Measurements from ENCODE around the gene GCDH.

The GCDH gene

DNA sequence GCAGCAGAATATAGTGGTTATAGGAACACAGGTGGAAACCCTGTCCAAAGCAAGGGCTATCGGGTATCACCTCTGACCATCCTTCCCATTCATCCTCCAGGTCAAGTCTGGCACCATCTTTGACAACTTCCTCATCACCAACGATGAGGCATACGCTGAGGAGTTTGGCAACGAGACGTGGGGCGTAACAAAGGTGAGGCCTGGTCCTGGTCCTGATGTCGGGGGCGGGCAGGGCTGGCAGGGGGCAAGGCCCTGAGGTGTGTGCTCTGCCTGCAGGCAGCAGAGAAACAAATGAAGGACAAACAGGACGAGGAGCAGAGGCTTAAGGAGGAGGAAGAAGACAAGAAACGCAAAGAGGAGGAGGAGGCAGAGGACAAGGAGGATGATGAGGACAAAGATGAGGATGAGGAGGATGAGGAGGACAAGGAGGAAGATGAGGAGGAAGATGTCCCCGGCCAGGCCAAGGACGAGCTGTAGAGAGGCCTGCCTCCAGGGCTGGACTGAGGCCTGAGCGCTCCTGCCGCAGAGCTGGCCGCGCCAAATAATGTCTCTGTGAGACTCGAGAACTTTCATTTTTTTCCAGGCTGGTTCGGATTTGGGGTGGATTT is 52.6 kb downstream of the GCDH start:
- DNase-seq, result no peak

DNA sequence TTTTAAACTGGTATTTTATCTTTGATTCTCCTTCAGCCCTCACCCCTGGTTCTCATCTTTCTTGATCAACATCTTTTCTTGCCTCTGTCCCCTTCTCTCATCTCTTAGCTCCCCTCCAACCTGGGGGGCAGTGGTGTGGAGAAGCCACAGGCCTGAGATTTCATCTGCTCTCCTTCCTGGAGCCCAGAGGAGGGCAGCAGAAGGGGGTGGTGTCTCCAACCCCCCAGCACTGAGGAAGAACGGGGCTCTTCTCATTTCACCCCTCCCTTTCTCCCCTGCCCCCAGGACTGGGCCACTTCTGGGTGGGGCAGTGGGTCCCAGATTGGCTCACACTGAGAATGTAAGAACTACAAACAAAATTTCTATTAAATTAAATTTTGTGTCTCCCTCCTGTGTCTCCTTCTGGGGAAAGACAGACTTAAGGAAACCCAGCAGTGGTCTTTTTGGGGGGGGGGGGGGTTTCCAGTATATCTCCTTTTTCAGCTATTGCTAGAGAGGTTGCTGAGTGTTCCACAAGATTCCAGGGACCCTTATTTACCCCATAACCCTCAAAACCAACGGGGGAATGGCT is 53.2 kb downstream of the GCDH start:
- DNase-seq, result no peak

DNA sequence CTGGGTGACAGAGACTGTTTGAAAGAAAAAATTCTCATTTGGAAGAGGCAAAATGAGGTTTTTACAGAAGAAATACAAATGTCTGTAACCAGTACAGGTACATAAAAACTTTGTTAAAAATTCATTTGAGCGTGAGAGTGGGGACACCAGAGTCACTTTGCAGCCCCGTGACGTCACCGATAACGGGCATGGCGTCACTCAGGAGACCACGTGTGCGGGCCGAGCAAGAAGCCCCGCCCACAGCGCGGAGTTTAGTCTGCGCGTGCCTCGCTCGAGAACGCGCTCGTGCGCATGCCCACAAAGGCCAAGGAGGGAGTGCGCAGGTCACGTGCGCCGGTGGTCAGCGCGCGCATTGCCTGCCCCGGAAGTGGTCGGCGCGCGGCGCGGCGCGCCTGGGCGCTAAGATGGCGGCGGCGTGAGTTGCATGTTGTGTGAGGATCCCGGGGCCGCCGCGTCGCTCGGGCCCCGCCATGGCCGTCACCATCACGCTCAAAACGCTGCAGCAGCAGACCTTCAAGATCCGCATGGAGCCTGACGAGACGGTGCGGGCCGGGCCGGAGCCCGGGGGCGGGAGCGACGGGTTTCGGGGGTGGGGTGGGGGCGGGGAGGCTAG is 54.6 kb downstream of the GCDH start, which contains the start of gene RAD23A:
RAD23A (plus strand) TSS at position 384 of the 613 bp plus-strand sequence; CDS start at position 471, 87 bp downstream.
- peak; percentile 99 for DNase-seq

DNA sequence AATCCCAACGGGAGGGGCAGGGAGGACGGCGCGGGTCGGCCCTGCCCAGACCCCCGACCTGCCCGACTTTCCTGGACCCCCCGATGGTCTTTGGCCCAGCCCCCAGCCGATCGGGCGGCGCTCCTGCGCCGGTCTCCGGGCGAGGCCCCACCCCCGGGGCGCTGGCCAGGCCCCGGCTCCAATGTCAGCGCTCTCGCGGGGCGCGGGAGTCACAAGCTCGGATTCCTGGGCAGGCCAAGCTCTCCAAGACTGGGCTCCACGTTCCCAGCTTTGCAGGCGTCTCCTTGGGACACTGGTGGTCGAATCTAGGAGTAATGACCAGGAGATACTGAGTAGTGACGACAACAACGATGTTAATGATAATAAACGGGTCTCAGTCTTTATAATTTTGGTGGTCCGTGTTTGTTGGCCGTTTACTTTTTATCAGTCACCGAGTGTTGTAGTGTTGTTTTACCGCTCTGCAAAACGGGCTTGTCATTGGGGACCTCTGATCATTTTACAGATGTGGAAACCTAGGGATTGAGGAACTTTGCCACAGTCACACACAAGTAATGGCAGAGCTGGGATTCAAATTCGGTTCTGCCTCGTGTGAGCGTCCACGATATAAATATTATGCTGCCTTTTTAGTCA is 55.2 kb downstream of the GCDH start:
- peak; percentile 63 for DNase-seq

DNA sequence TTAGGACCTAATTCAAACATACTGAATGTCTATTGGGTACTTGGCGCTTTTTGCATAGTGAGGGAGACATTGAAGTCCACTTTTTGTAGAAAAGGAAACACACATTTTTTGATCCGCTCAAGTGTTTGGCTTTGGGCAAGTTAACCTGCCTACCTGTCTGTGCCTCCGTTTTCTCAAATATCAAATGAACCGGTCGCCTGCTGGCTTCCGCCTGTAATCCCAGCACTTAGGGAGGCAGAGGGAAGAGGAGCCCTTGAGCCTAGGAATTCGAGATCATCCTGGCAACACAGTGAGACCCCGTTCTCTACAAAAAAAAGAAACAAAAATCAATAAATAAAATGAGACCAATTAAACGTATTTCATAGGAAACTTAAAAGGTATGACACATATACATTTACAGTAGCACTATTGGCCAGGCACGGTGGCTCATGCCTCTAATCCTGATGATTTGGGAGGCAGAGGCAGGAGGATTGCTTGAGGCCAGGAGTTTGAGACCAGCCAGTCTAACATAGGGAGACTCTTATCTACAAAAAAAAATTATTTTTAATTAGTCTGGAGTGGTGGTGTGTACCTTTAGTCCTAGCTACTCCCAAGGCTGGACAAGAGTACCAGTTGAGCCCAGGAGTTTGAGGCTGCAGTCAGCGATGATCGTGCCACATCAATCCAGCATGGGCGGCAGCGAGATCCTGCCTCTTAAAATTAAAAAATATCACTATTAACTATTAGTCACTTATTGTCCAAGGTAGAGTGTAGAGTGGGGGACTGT is 56.0 kb downstream of the GCDH start:
- no peak for DNase-seq

DNA sequence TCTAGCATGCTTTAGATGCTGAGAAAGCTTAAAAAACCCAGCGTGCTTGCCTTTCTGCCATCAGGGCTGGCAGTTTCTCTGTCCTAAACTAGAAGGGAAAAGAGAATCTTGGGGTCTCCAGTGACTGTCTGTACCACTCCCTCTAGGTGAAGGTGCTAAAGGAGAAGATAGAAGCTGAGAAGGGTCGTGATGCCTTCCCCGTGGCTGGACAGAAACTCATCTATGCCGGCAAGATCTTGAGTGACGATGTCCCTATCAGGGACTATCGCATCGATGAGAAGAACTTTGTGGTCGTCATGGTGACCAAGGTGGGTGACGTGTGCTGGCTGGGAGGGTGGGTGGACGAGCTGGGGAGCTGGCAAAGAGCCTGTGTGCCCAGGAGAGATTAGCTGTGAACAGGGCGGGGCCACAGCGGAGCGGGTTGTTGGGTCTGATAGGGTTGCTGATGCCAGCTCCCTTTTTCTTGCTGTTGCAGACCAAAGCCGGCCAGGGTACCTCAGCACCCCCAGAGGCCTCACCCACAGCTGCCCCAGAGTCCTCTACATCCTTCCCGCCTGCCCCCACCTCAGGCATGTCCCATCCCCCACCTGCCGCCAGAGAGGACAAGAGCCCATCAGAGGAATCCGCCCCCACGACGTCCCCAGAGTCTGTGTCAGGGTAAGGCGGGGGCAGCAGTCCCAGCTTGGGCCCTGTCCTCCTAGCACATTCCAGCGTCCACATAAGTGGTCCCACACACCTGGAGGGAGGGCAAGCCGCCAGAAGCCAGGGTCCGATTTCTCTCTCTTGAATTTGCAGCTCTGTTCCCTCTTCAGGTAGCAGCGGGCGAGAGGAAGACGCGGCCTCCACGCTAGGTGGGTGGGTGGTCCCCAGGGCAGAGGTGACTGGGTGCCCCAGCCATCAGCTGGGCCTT is 57.0 kb downstream of the GCDH start:
- no peak for DNase-seq

DNA sequence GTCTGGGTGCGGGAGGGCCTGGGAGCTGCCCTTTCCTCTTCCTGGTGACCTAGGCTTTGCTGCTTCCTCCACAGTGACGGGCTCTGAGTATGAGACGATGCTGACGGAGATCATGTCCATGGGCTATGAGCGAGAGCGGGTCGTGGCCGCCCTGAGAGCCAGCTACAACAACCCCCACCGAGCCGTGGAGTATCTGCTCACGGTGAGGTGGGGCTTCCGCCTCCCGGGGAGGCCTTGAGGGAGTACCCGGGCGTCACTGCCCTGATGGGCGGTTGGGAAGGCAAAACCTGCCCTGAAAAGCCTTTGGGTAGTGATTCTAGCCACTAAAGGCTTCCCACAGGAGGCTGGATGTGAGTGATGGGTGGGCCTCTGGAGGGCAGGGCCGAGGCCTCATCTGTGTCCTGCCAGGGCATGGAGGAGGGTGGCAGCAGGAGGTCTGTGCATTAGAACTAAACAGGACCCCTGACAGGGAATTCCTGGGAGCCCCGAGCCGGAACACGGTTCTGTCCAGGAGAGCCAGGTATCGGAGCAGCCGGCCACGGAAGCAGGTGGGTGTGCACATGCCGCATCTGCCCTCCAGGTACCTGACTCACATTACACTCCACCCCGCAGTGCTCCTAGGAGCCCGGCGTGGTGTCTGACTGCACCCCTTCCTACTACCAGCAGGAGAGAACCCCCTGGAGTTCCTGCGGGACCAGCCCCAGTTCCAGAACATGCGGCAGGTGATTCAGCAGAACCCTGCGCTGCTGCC is 57.8 kb downstream of the GCDH start:
- DNase-seq, result no peak
